Measurements from ENCODE around the gene PBX4. TPM values are rescaled to one million over a fixed set of nuclear protein-coding genes. Genes with fewer than 3 reads are reported as not detected.
A peak's percentile ranks its signal among the peaks of the same experiment; 100 is the strongest.

Gene PBX4
- total and polyA plus RNA-seq, 2 of the 8 experiments (the other 6 are each of a cell fraction or from before 2014, with no cell fraction given), result 3.4 to 3.8 TPM

- Histone ChIP-seq H2AK5ac (ENCODE audit: low read depth, low read length) (no peak overlapping the region), H4K5ac (ENCODE audit: insufficient read length, low read depth, low read length) (no peak overlapping the region), H3K27ac (ENCODE audit: low read depth, low read length) (no peak overlapping the region), H3K9me3 (ENCODE audit: insufficient read depth in 2 of 2, low read depth in 1 of 2, low read length in 1 of 2) (no peaks in the 10 kb centered on the region), H3K56ac (replicated peaks; ENCODE audit: insufficient read length, low read depth, low read length) (no peak overlapping the region), H3K23me2 (ENCODE audit: low read depth, low read length) (no peaks in the 10 kb centered on the region; the same call in 1 of the 2 replicates), H3K27me3 (replicated peaks in 1 of 4; ENCODE audit: control insufficient read depth in 3 of 4, extremely low read depth in 1 of 4, insufficient read depth in 3 of 4, low read length in 3 of 4) (no peaks in the 10 kb centered on the region; a peak in 1 of 7 replicates), H2BK20ac (ENCODE audit: low read length) (no peak overlapping the region), H2BK15ac (ENCODE audit: low read length) (no peak overlapping the region), H3K9ac (replicated peaks in 1 of 4; ENCODE audit: extremely low read depth in 1 of 4, low read depth in 3 of 4, low read length in 3 of 4) (no peak overlapping the region), H2BK120ac (replicated peaks; ENCODE audit: low read depth, low read length) (no peak overlapping the region), H3K4ac (replicated peaks; ENCODE audit: insufficient read length, low read depth, low read length) (no peak overlapping the region), H2BK12ac (ENCODE audit: low read depth, low read length) (no peak overlapping the region), H4K91ac (replicated peaks; ENCODE audit: insufficient read length, low read length) (no peak overlapping the region), H4K20me1 (replicated peaks in 1 of 2; ENCODE audit: control insufficient read depth in 1 of 2, insufficient read depth in 2 of 2, low read length in 2 of 2) (peaks cover 0 to 1% of the 10 kb centered on the region in 2 experiments), H3K23ac (ENCODE audit: insufficient read length) (no peak overlapping the region), H3K4me2 (ENCODE audit: insufficient read depth in 1 of 2, low read depth in 2 of 2, low read length in 2 of 2) (no peak overlapping the region), H3K79me2 (ENCODE audit: control insufficient read depth in 1 of 2, insufficient read depth in 2 of 2, low read length in 2 of 2) (no peaks in the 10 kb centered on the region), H3K36me3 (ENCODE audit: control insufficient read depth in 2 of 4, insufficient read depth in 4 of 4, low read length in 3 of 4) (no peaks in the 10 kb centered on the region; a peak in 1 of 8 replicates), H2BK5ac (ENCODE audit: low read depth, low read length) (no peak overlapping the region), H3K14ac (ENCODE audit: insufficient read length) (no peak overlapping the region), H2AFZ (ENCODE audit: low read length) (no peak overlapping the region), H3K4me3 (ENCODE audit: extremely low read depth in 1 of 4, insufficient read depth in 2 of 4, low read depth in 3 of 4, low read length in 4 of 4) (no peak overlapping the region), H3K79me1 (ENCODE audit: low read depth, low read length) (no peaks in the 10 kb centered on the region), H3K4me1 (replicated peaks in 1 of 4; ENCODE audit: control insufficient read depth in 3 of 4, insufficient read depth in 4 of 4, low read length in 3 of 4) (peaks cover 0 to 5% (median 2%) of the 10 kb centered on the region in 4 experiments; a peak in 5 of 7 replicates), H3K18ac (ENCODE audit: extremely low read depth, low read length) (no peak overlapping the region; the same call in 1 of the 2 replicates), H4K8ac (ENCODE audit: extremely low read depth, insufficient read depth, low read length) (no peak overlapping the region)
- FAIRE-seq, result peak; percentile 63
- POLR2A ChIA-PET (ENCODE audit: partially characterized antibody), result no interaction called here
- CTCF ChIA-PET (ENCODE audit: partially characterized antibody), result interaction anchor here (1.0 to 11.1 kb wide), 3 partner anchors 21 to 44 kb away, joined by 3 to 101 read pairs (median 4); no protein-coding TSS in a partner anchor
- WGBS, 2 experiments (ENCODE audit: extremely low coverage in 1 of 2, insufficient coverage in 1 of 2, insufficient read length in 1 of 2, insufficient replicate concordance in 2 of 2, low coverage in 1 of 2, low lambda C conversion rate in 2 of 2, missing lambda C conversion rate in 1 of 2), result 49% methylated on average over 6 of the region's 6 CpGs; no CpG with 5 or more reads in 1 of the 2 experiments
- DNase-seq (ENCODE audit: low read depth in 1 of 2, low spot score in 2 of 2), result no peak
- TF ChIP-seq, protein P1, sequence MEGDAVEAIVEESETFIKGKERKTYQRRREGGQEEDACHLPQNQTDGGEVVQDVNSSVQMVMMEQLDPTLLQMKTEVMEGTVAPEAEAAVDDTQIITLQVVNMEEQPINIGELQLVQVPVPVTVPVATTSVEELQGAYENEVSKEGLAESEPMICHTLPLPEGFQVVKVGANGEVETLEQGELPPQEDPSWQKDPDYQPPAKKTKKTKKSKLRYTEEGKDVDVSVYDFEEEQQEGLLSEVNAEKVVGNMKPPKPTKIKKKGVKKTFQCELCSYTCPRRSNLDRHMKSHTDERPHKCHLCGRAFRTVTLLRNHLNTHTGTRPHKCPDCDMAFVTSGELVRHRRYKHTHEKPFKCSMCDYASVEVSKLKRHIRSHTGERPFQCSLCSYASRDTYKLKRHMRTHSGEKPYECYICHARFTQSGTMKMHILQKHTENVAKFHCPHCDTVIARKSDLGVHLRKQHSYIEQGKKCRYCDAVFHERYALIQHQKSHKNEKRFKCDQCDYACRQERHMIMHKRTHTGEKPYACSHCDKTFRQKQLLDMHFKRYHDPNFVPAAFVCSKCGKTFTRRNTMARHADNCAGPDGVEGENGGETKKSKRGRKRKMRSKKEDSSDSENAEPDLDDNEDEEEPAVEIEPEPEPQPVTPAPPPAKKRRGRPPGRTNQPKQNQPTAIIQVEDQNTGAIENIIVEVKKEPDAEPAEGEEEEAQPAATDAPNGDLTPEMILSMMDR (IDR thresholded peaks at IDR 0.05; ENCODE audit: control extremely low read depth in 1 of 3, insufficient read depth in 1 of 3, low read depth in 1 of 3, low read length in 3 of 3), result no peak
- TF ChIP-seq CHD2 (IDR thresholded peaks at IDR 0.05; ENCODE audit: low read length), result no peak
- TF ChIP-seq POLR2AphosphoS5 (IDR thresholded peaks at IDR 0.05; ENCODE audit: low read depth, low read length), result peak; percentile 61; the same call in 1 of the 2 replicates
- TF ChIP-seq RNF2 (IDR thresholded peaks at IDR 0.05; ENCODE audit: borderline replicate concordance, low read depth, low read length, missing control alignments, poor library complexity, severe bottlenecking), result no peak
- peak; percentile 34 for TF ChIP-seq NANOG (IDR thresholded peaks at IDR 0.05; ENCODE audit: insufficient read depth, low read depth, low read length, poor library complexity, severe bottlenecking)
- peak; percentile 95 for TF ChIP-seq TCF12 (IDR thresholded peaks at IDR 0.05; ENCODE audit: low read depth, low read length)
- TF ChIP-seq RXRA (IDR thresholded peaks at IDR 0.05; ENCODE audit: insufficient read depth, low read depth, low read length), result peak; percentile 92; the same call in 1 of the 2 replicates
These were observed 43.1 kb downstream of the PBX4 start for GRCh38 chr19:19575411-19575810.
